Measurements from ENCODE around the gene CCER1. TPM values are rescaled to one million over a fixed set of nuclear protein-coding genes. Genes with fewer than 3 reads are reported as not detected.

CCER1 gene
- total RNA-seq, 1 experiment from 2014 or later = not detected

GRCh38 chr12:90974286-90974685 is 19.3 kb upstream of the CCER1 start:
- H3K27ac Mint-ChIP-seq = no peak overlapping the region
- no peak overlapping the region for H3T11ph ChIP-seq (ENCODE audit: low read length)
- TF ChIP-seq CTCF (conservative IDR thresholded peaks at IDR 0.05) = no peak
- no peaks in the 10 kb centered on the region; the same call in 1 of the 2 replicates for H3K4me1 ChIP-seq (ENCODE audit: insufficient read depth, low read length)
- H3K18ac ChIP-seq (ENCODE audit: insufficient read length, low read depth, low read length) = no peak overlapping the region
- H3K14ac ChIP-seq (ENCODE audit: insufficient read depth, low read length) = no peak overlapping the region
- peaks cover 12 to 14% of the 10 kb centered on the region in 2 experiments for H3K4me1 Mint-ChIP-seq
- H4K8ac ChIP-seq (replicated peaks; ENCODE audit: insufficient read length, low read depth, low read length) = no peak overlapping the region
- H2BK5ac ChIP-seq (ENCODE audit: insufficient read length, low read length) = no peak overlapping the region
- no peak overlapping the region for H4K91ac ChIP-seq (ENCODE audit: insufficient read length, low read depth, low read length)
- no peak overlapping the region for H3K4me2 ChIP-seq (ENCODE audit: insufficient read depth, insufficient read length, low read length)
- no peaks in the 10 kb centered on the region for H3K79me1 ChIP-seq (ENCODE audit: insufficient read depth, low read depth, low read length, poor library complexity, severe bottlenecking)
- DNase-seq = no peak
- H3K23ac ChIP-seq (ENCODE audit: insufficient read length, low read depth, low read length) = no peak overlapping the region
- H2AK5ac ChIP-seq (ENCODE audit: insufficient read length, low read length) = no peak overlapping the region
- no peaks in the 10 kb centered on the region for H3K27me3 ChIP-seq (ENCODE audit: insufficient read depth, low read length)
- H3K9me3 ChIP-seq (ENCODE audit: control insufficient read depth, low read depth, low read length) = no peaks in the 10 kb centered on the region
- no peak overlapping the region for H3K4ac ChIP-seq (ENCODE audit: low read depth, low read length)
- H3K9ac ChIP-seq (ENCODE audit: extremely low read depth, insufficient read length, low read length) = no peak overlapping the region
- H4K5ac ChIP-seq (ENCODE audit: insufficient read length, low read depth, low read length) = no peak overlapping the region
- no peak overlapping the region for H3K27ac ChIP-seq (ENCODE audit: insufficient read length, low read depth, low read length)
- H3K23me2 ChIP-seq (ENCODE audit: insufficient read length, low read depth, low read length, poor library complexity, severe bottlenecking) = no peaks in the 10 kb centered on the region
- H3K36me3 Mint-ChIP-seq (ENCODE audit: insufficient read depth in 1 of 3, low read depth in 3 of 3) = no peaks in the 10 kb centered on the region
- H4K20me1 ChIP-seq (ENCODE audit: control insufficient read depth, insufficient read depth, insufficient read length) = no peaks in the 10 kb centered on the region
- H3K4me3 Mint-ChIP-seq = no peak overlapping the region
- no peaks in the 10 kb centered on the region for H3K9me3 Mint-ChIP-seq
- no peak overlapping the region for H2BK12ac ChIP-seq (ENCODE audit: insufficient read length, low read depth, low read length)
- no peaks in the 10 kb centered on the region for H3K79me2 ChIP-seq (ENCODE audit: insufficient read depth, low read length)
- no peak overlapping the region for H2AFZ ChIP-seq (ENCODE audit: low read length)
- no peak overlapping the region for H3K56ac ChIP-seq (ENCODE audit: insufficient read length, low read depth, low read length)
- H2BK15ac ChIP-seq (ENCODE audit: low read depth, low read length) = no peak overlapping the region
- no peak overlapping the region for H2BK20ac ChIP-seq (ENCODE audit: low read depth, low read length, poor library complexity, severe bottlenecking)
- no peak overlapping the region for H2BK120ac ChIP-seq (ENCODE audit: low read depth, low read length, poor library complexity, severe bottlenecking)
- H3K27me3 Mint-ChIP-seq (ENCODE audit: low read depth) = peaks cover 3% of the 10 kb centered on the region

Measured in H9 (cell line).